ENCODE measurements around the gene KANSL1. TPM values are rescaled to one million over a fixed set of nuclear protein-coding genes. Genes with fewer than 3 reads are reported as not detected.

KANSL1 gene
- polyA plus RNA-seq, 1 experiment = 14.1 TPM

DNA sequence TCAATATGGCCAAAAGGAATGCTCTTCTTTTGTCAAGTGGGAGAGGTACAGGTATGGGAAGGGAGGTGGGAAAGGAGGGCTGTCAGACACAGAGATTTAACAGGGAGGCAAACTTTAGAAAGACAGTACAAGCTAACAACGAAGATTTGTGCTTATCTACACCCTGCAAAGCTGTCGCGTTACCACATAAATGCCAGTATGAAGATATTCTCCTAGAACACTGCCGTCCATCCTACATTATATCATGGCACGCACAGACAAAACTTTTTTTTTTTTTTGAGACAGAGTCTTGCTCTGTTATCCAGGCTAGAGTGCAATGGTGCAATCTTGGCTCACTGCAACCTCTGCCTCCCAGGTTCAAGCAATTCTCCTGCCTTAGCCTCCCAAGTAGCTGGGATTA lies 143.6 kb downstream of the KANSL1 start:
- TF ChIP-seq, protein P1, sequence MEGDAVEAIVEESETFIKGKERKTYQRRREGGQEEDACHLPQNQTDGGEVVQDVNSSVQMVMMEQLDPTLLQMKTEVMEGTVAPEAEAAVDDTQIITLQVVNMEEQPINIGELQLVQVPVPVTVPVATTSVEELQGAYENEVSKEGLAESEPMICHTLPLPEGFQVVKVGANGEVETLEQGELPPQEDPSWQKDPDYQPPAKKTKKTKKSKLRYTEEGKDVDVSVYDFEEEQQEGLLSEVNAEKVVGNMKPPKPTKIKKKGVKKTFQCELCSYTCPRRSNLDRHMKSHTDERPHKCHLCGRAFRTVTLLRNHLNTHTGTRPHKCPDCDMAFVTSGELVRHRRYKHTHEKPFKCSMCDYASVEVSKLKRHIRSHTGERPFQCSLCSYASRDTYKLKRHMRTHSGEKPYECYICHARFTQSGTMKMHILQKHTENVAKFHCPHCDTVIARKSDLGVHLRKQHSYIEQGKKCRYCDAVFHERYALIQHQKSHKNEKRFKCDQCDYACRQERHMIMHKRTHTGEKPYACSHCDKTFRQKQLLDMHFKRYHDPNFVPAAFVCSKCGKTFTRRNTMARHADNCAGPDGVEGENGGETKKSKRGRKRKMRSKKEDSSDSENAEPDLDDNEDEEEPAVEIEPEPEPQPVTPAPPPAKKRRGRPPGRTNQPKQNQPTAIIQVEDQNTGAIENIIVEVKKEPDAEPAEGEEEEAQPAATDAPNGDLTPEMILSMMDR (IDR thresholded peaks at IDR 0.05; ENCODE audit: insufficient read depth, low read depth, low read length) = no peak
- no peak overlapping the region for H3K4me3 ChIP-seq (ENCODE audit: low read depth, low read length)
- DNase-seq (ENCODE audit: low read depth) = no peak
- peaks cover 8% of the 10 kb centered on the region for H3K36me3 ChIP-seq (ENCODE audit: control insufficient read depth, insufficient read depth, low read length)
- ChIA-PET CTCF (no interaction called here), POLR2A (no interaction called here)
- H3K27me3 ChIP-seq (ENCODE audit: control insufficient read depth, insufficient read depth, low read length) = no peaks in the 10 kb centered on the region

DNA sequence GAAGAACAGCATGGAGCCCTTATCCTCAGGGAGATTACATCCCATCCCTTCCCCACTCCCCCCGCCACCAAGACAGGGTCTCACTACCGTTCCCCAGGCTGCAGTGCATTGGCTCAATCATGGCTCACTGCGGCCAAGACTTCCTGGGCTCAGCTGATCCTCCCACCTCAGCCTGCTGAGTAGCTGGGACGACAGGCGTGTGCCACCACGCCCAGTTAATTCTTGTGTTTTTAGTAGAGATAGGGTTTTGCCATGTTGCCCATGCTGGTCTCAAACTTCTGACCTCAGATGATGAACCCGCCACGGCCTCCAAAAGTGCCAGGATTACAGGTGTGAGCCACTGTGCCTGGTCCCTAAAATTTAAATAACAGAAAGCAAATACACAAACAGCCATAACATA lies 145.4 kb downstream of the KANSL1 start:
- TF ChIP-seq, protein P1 (IDR thresholded peaks at IDR 0.05; ENCODE audit: insufficient read depth, low read depth, low read length) = no peak
- Histone ChIP-seq H3K4me3 (ENCODE audit: low read depth, low read length) (no peak overlapping the region), H3K36me3 (ENCODE audit: control insufficient read depth, insufficient read depth, low read length) (peaks cover 10% of the 10 kb centered on the region), H3K27me3 (ENCODE audit: control insufficient read depth, insufficient read depth, low read length) (no peaks in the 10 kb centered on the region)
- POLR2A ChIA-PET = no interaction called here
- CTCF ChIA-PET = interaction anchor here (0.6 to 4.5 kb wide), 2 partner anchors 139 to 146 kb away, joined by 3 to 30 read pairs; partner anchors contain the start of gene KANSL1
- DNase-seq (ENCODE audit: low read depth) = no peak

DNA sequence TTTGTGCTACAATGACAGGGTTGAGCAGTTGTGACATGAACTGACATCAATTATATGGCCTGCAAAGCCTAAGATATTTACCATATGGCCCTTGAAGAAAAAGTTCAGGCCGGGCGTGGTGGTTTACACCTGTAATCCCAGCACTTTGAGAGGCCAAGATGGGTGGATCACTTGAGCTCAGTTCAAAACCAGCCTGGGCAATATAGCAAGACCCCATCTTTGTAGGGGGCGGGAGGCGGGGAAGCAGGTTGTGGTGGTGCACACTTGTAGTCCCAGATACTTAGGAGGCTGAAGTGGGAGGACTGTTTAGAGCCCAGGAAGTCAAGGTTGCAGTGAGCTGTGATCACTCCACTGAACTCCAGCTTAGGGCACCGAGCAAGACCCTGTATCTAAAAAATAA lies 145.8 kb downstream of the KANSL1 start:
- H3K4me3 ChIP-seq (ENCODE audit: low read depth, low read length) = no peak overlapping the region
- ChIA-PET CTCF (interaction anchor here (0.7 to 4.5 kb wide), 4 partner anchors 76 to 146 kb away, joined by 3 to 30 read pairs (median 4); partner anchors contain the start of gene KANSL1), POLR2A (no interaction called here)
- DNase-seq (ENCODE audit: low read depth) = no peak
- H3K27me3 ChIP-seq (ENCODE audit: control insufficient read depth, insufficient read depth, low read length) = no peaks in the 10 kb centered on the region
- H3K36me3 ChIP-seq (ENCODE audit: control insufficient read depth, insufficient read depth, low read length) = peaks cover 10% of the 10 kb centered on the region
- TF ChIP-seq, protein P1 (IDR thresholded peaks at IDR 0.05; ENCODE audit: insufficient read depth, low read depth, low read length) = no peak

DNA sequence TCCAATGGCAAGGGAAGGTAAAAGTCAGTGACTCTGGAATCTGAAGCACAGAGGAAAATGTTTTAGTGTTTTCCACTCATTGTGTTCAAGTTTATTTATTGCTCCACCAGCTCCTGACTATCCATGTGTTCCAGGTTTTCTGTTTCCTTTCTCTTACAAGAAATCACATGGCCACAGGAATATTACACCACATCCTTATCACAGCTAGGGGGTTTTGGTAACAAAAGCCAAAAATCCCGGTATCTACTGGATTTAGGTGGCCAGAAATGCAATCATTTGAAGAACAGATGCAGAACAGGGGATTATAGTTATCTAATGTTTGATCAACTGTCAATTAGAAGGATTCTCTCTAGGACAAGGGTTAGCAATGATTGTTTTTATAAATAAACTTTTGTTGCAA lies 146.3 kb downstream of the KANSL1 start:
- DNase-seq (ENCODE audit: low read depth) = no peak
- ChIA-PET POLR2A (no interaction called here), CTCF (interaction anchor here (0.7 to 4.5 kb wide), 4 partner anchors 76 to 147 kb away, joined by 3 to 30 read pairs (median 4); partner anchors contain the start of gene KANSL1)
- Histone ChIP-seq H3K27me3 (ENCODE audit: control insufficient read depth, insufficient read depth, low read length) (no peaks in the 10 kb centered on the region), H3K36me3 (ENCODE audit: control insufficient read depth, insufficient read depth, low read length) (peaks cover 10% of the 10 kb centered on the region), H3K4me3 (ENCODE audit: low read depth, low read length) (no peak overlapping the region)
- TF ChIP-seq, protein P1 (IDR thresholded peaks at IDR 0.05; ENCODE audit: insufficient read depth, low read depth, low read length) = peak; percentile 31; the same call in 1 of the 2 replicates

DNA sequence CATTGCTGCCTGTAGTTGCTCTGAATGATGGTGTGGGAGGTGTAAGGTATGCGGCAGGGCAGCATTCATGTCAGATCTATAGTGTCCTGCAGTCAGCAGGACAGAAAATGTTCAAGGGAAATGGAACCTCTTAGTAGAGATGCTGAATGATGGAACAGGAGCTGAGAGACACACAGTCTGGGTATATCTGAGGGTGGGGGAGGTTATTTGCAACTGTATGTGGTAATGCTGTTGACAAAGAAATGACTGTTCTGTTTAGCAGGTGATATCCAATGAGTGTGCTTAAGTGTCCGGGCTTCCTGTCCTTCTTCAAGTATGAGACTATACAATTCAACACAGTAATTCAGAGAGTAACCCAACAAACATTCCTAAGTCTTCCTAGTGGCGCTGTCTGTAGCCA lies 147.6 kb downstream of the KANSL1 start:
- ChIA-PET POLR2A (no interaction called here), CTCF (interaction anchor here (0.9 to 4.5 kb wide), 9 partner anchors 11 to 241 kb away, joined by 4 to 50 read pairs (median 12); partner anchors contain the start of gene KANSL1)
- no peaks in the 10 kb centered on the region for H3K27me3 ChIP-seq (ENCODE audit: control insufficient read depth, insufficient read depth, low read length)
- TF ChIP-seq, protein P1 (IDR thresholded peaks at IDR 0.05; ENCODE audit: insufficient read depth, low read depth, low read length) = no peak
- no peak overlapping the region for H3K4me3 ChIP-seq (ENCODE audit: low read depth, low read length)
- DNase-seq (ENCODE audit: low read depth) = no peak
- peaks cover 10% of the 10 kb centered on the region for H3K36me3 ChIP-seq (ENCODE audit: control insufficient read depth, insufficient read depth, low read length)

Measured in BJ (cell line).